CD14-positive monocyte (primary cell): ENCODE data around the gene ZNF616. TPM values are rescaled to one million over a fixed set of nuclear protein-coding genes. Genes with fewer than 3 reads are reported as not detected.

Experiments
- DNase-seq, 3 donors: peaks; one replicate each; pipeline ENCODE4 v3.0.0-alpha.2; 2011 to 2022
- H2AFZ ChIP-seq: 2 replicates; pipeline ENCODE4 v1.6.0; 2012; ENCODE audit warnings: mild to moderate bottlenecking, low read depth, low read length, inconsistent platforms; ENCODE audit not compliant: insufficient read depth, poor library complexity, severe bottlenecking
- H3K27ac ChIP-seq, 2 donors: 1 replicate in 1 of 2; 2 replicates in 1 of 2; pipeline ENCODE4 v1.5.1; 2012 to 2013; ENCODE audit warnings: low read length in 2 of 2, control low read depth in 1 of 2, inconsistent platforms in 1 of 2, low read depth in 1 of 2, mild to moderate bottlenecking in 1 of 2
- H3K27me3 ChIP-seq, 2 donors: one replicate each; pipeline versions ENCODE4 v1.6.0 to v1.6.1; 2011 to 2013; ENCODE audit warnings: low read length in 2 of 2; ENCODE audit not compliant: control insufficient read depth in 2 of 2, insufficient read depth in 2 of 2
- H3K36me3 ChIP-seq, 2 donors: replicated peaks in 1 of 2; 1 replicate in 1 of 2; 2 replicates in 1 of 2; pipeline versions ENCODE4 v1.5.1 to v1.6.1; 2012 to 2013; ENCODE audit warnings: low read length in 2 of 2, control low read depth in 1 of 2, inconsistent platforms in 1 of 2, mild to moderate bottlenecking in 1 of 2; ENCODE audit not compliant: insufficient read depth in 2 of 2, control insufficient read depth in 1 of 2
- H3K4me1 ChIP-seq, 2 donors: 1 replicate in 1 of 2; 2 replicates in 1 of 2; pipeline versions ENCODE4 v1.5.1 to v1.6.1; 2012 to 2013; ENCODE audit warnings: low read length in 2 of 2, control low read depth in 1 of 2, inconsistent platforms in 1 of 2, mild to moderate bottlenecking in 1 of 2, moderate library complexity in 1 of 2; ENCODE audit not compliant: insufficient read depth in 2 of 2, control insufficient read depth in 1 of 2
- H3K4me2 ChIP-seq: replicated peaks from 2 replicates; pipeline ENCODE3; 2012; ENCODE audit warnings: low read length, moderate library complexity, mild to moderate bottlenecking; ENCODE audit not compliant: poor library complexity, severe bottlenecking; ENCODE audit errors: extremely low read depth
- H3K4me3 ChIP-seq, 3 experiments: fragments of 200-600 bp in 1 of 3; sonication (generic) in 1 of 3; replicated peaks in 1 of 3; 1 replicate in 2 of 3; 2 replicates in 1 of 3; pipeline ENCODE4 v1.5.1; 2011 to 2013; ENCODE audit warnings: low read length in 3 of 3, mild to moderate bottlenecking in 3 of 3, control low read depth in 2 of 3, low read depth in 2 of 3, inconsistent platforms in 1 of 3, moderate library complexity in 1 of 3
- H3K79me2 ChIP-seq: 2 replicates; pipeline ENCODE4 v1.6.0; 2012; ENCODE audit warnings: mild to moderate bottlenecking, control low read depth, inconsistent platforms, low read length, moderate library complexity; ENCODE audit not compliant: insufficient read depth
- H3K9ac ChIP-seq: 2 replicates; pipeline ENCODE4 v1.6.0; 2017; ENCODE audit warnings: low read length, mild to moderate bottlenecking; ENCODE audit not compliant: insufficient read depth, poor library complexity, severe bottlenecking
- H3K9me3 ChIP-seq, 2 donors: replicated peaks in 1 of 2; 1 replicate in 1 of 2; 2 replicates in 1 of 2; pipeline versions ENCODE4 v1.5.1 to v1.6.1; 2012 to 2013; ENCODE audit warnings: low read length in 2 of 2, control low read depth in 1 of 2; ENCODE audit not compliant: control insufficient read depth in 1 of 2, insufficient read depth in 1 of 2
- H4K20me1 ChIP-seq: 2 replicates; pipeline ENCODE4 v1.6.0; 2012; ENCODE audit warnings: mild to moderate bottlenecking, low read length, control low read depth, moderate library complexity; ENCODE audit not compliant: insufficient read depth
- H3K27ac Mint-ChIP-seq, 7 donors: one replicate each; pipeline ENCODE4 v1.8.0; 2020; ENCODE audit warnings: mild to moderate bottlenecking in 7 of 7, mixed read lengths in 7 of 7, moderate library complexity in 6 of 7, inconsistent platforms in 2 of 7
- H3K27me3 Mint-ChIP-seq, 3 donors: one replicate each; pipeline ENCODE4 v1.8.0; 2021 to 2022; ENCODE audit warnings: low read depth in 3 of 3, mild to moderate bottlenecking in 3 of 3, mixed read lengths in 3 of 3, moderate library complexity in 3 of 3, inconsistent platforms in 1 of 3
- H3K36me3 Mint-ChIP-seq, 2 donors: one replicate each; pipeline ENCODE4 v1.8.0; 2020; ENCODE audit warnings: mixed read lengths in 2 of 2, inconsistent platforms in 1 of 2, mild to moderate bottlenecking in 1 of 2
- H3K4me1 Mint-ChIP-seq: one replicate; pipeline ENCODE4 v1.8.0; 2020; ENCODE audit warnings: mild to moderate bottlenecking, mixed read lengths
- H3K4me3 Mint-ChIP-seq, 2 donors: one replicate each; pipeline ENCODE4 v1.8.0; 2020; ENCODE audit warnings: mild to moderate bottlenecking in 2 of 2, mixed read lengths in 2 of 2, moderate library complexity in 1 of 2
- H3K9me3 Mint-ChIP-seq, 7 donors: one replicate each; pipeline ENCODE4 v1.8.0; 2020 to 2022; ENCODE audit warnings: mixed read lengths in 7 of 7, mild to moderate bottlenecking in 6 of 7, moderate library complexity in 6 of 7, inconsistent platforms in 2 of 7
- WGBS: methylation state at CpG from one replicate; pipeline ENCODE4 v1.1.5; 2013; ENCODE audit warnings: missing lambda C conversion rate; ENCODE audit not compliant: insufficient coverage; 5-methylcytosine and 5-hydroxymethylcytosine counted together
- intact Hi-C, 2 donors: fragments of 100-400 bp; cut with micrococcal nuclease; formaldehyde crosslinking; loops; one replicate each; pipeline versions ENCODE4 v1.15.0 to v1.15.1; 2023
- polyA plus RNA-seq, 3 donors: library from polyadenylated mRNA; depleted of rRNA in 1 of 3; unstranded in 2 of 3; stranded (reverse) in 1 of 3; fragments of 300-500 nt in 2 of 3; fragments of >200 nt in 1 of 3; fragmentation: Illumina TruSeq in 2 of 3; gene quantifications; 1 replicate in 2 of 3; 2 replicates in 1 of 3; pipeline ENCODE4 v1.2.3, GENCODE V29; 2012 to 2021
- TF ChIP-seq, protein P1 (sequence below): fragments of 200-600 bp; IDR thresholded peaks from one replicate; pipeline ENCODE4 v1.8.0; 2022; ENCODE audit warnings: antibody characterized with exemption, mild to moderate bottlenecking

ZNF616 gene
- polyA plus RNA-seq, 3 donors, result 0.32 to 1.8 (median 1.1) TPM

DNA sequence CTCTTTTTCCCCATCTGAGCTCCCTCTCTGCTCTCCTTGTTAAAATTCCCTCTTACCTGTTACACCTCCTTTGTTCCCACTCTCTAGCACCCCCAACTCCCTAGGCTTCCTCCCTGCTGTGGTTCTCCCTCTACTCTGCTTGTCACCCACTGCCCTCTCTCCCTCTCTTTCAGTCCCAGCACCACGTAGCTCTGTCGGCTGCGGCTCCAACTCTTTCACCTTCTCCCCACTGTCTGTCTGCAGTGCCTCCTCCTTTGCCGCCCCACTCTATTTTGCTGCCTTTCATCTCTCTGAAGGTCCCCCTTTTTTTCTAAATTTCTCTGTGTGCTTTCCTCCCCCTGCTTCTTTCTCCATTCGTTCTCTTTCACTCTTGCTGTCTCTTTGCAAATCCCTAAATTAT is 30.6 kb upstream of the ZNF616 start:
- H3K27ac ChIP-seq, result no peak overlapping the region
- H3K27me3 Mint-ChIP-seq, result peaks cover 5 to 11% (median 5%) of the 10 kb centered on the region in 3 donors
- peaks cover 6% of the 10 kb centered on the region for H3K79me2 ChIP-seq
- H3K36me3 ChIP-seq, result peaks cover 19 to 39% of the 10 kb centered on the region in 2 donors
- H3K4me3 ChIP-seq, result peak overlapping the region; percentile 66 to 98 (median 87)
- peaks cover 15 to 16% of the 10 kb centered on the region in 2 donors for H3K9me3 ChIP-seq
- H4K20me1 ChIP-seq, result no peaks in the 10 kb centered on the region
- H3K9me3 Mint-ChIP-seq, result peaks cover 7 to 58% (median 27%) of the 10 kb centered on the region in 7 donors
- peak overlapping the region; percentile 93 for H2AFZ ChIP-seq
- no peaks in the 10 kb centered on the region for H3K27me3 ChIP-seq
- peak overlapping the region; percentile 80 for H3K9ac ChIP-seq
- TF ChIP-seq, protein P1, sequence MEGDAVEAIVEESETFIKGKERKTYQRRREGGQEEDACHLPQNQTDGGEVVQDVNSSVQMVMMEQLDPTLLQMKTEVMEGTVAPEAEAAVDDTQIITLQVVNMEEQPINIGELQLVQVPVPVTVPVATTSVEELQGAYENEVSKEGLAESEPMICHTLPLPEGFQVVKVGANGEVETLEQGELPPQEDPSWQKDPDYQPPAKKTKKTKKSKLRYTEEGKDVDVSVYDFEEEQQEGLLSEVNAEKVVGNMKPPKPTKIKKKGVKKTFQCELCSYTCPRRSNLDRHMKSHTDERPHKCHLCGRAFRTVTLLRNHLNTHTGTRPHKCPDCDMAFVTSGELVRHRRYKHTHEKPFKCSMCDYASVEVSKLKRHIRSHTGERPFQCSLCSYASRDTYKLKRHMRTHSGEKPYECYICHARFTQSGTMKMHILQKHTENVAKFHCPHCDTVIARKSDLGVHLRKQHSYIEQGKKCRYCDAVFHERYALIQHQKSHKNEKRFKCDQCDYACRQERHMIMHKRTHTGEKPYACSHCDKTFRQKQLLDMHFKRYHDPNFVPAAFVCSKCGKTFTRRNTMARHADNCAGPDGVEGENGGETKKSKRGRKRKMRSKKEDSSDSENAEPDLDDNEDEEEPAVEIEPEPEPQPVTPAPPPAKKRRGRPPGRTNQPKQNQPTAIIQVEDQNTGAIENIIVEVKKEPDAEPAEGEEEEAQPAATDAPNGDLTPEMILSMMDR, result no peak
- 17% methylated on average over 5 of the region's 5 CpGs for WGBS
- H3K4me1 Mint-ChIP-seq, result peaks cover 20% of the 10 kb centered on the region
- H3K4me1 ChIP-seq, result peaks cover 12 to 17% of the 10 kb centered on the region in 2 donors
- no peak for DNase-seq
- H3K27ac Mint-ChIP-seq, result peak overlapping the region in 4 of 7 donors; percentile 1 to 95 (median 60)
- H3K4me3 Mint-ChIP-seq, result peak overlapping the region; percentile 99 to 100
- intact Hi-C loops, result loop anchor here in 1 of 2 donors (2.0 kb wide), 1 partner anchor 32 kb away; the partner anchor contains the start of gene ZNF616
- peak overlapping the region; percentile 95 for H3K4me2 ChIP-seq
- H3K36me3 Mint-ChIP-seq, result peaks cover 32 to 37% of the 10 kb centered on the region in 2 donors

DNA sequence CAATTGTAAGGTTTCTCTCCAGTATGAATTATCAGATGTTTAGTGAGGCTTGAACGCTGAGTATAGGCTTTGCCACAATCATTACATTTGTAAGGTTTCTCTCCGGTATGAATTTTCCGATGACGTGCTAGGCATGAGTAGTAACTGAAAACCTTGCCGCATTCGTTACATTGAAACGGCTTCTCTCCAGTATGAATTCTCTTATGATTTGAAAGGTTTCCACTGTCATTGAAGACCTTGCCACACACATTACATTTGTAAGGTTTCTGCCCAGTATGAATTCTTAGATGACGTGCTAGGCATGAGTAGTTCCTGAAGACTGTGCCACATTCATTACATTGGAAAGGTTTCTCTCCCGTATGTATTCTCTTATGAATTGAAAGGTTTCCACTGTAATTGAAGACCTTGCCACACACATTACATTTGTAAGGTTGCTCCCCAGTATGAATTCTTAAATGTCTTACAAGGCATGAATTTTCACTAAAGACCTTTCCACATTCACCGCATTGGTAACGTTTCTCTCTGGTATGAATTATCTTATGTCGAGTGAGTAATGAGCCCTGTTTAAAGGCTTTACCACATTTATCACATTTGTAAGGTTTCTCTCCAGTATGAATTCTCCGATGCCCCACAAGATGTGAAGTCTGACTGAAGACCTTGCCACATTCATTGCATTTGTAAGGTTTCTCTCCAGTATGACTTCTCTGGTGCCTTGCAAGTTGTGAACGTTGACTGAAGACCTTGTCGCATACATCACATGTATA is 16.0 kb upstream of the ZNF616 start:
- Mint-ChIP-seq H3K4me1 (no peaks in the 10 kb centered on the region), H3K9me3 (peaks cover 57 to 94% (median 90%) of the 10 kb centered on the region in 7 donors), H3K27me3 (no peaks in the 10 kb centered on the region), H3K27ac (no peak overlapping the region), H3K4me3 (no peak overlapping the region), H3K36me3 (peaks cover 31 to 46% of the 10 kb centered on the region in 2 donors)
- Histone ChIP-seq H3K4me1 (no peaks in the 10 kb centered on the region), H2AFZ (no peak overlapping the region), H3K4me3 (peak overlapping the region in 1 of 3 experiments; percentile 31), H3K9ac (no peak overlapping the region), H3K27ac (no peak overlapping the region), H3K4me2 (no peak overlapping the region), H3K36me3 (peaks cover 17 to 56% of the 10 kb centered on the region in 2 donors), H4K20me1 (no peaks in the 10 kb centered on the region), H3K9me3 (peaks cover 58 to 99% of the 10 kb centered on the region in 2 donors), H3K27me3 (no peaks in the 10 kb centered on the region), H3K79me2 (no peaks in the 10 kb centered on the region)
- WGBS, result 100% methylated on average over 1 of the region's 15 CpGs
- TF ChIP-seq, protein P1, result no peak
- intact Hi-C loops, result no loop called here
- no peak for DNase-seq
